ENCODE results near the gene PRPF38B. TPM values are rescaled to one million over a fixed set of nuclear protein-coding genes. Genes with fewer than 3 reads are reported as not detected.
A peak's percentile ranks its signal among the peaks of the same experiment; 100 is the strongest.

Gene PRPF38B
- total and polyA plus RNA-seq, 4 experiments from 2014 or later = 11.9 to 126 (median 80.1) TPM

- H3K36me3 ChIP-seq (ENCODE audit: insufficient read depth, low read length) = no peaks in the 10 kb centered on the region
- no peak overlapping the region for H3K4me3 ChIP-seq (ENCODE audit: low read length in 2 of 2)
- no peaks in the 10 kb centered on the region for H3K4me1 ChIP-seq (ENCODE audit: insufficient read depth, low read length)
- CTCF ChIA-PET (ENCODE audit: partially characterized antibody) = interaction anchor here (0.9 to 1.0 kb wide), 2 partner anchors 21 to 24 kb away, joined by 3 read pairs; partner anchors contain the start of gene PRPF38B
- no peak overlapping the region for H3K27ac ChIP-seq (ENCODE audit: low read depth, low read length)
- H3K27me3 Mint-ChIP-seq = peaks cover 2 to 4% of the 10 kb centered on the region in 2 donors
- H3K36me3 Mint-ChIP-seq = no peaks in the 10 kb centered on the region
- no peaks in the 10 kb centered on the region for H3K27me3 ChIP-seq (ENCODE audit: insufficient read depth, low read length)
- H3K9me3 Mint-ChIP-seq = peaks cover 0 to 1% (median 0%) of the 10 kb centered on the region in 8 donors
- no peak overlapping the region for H3K4me3 Mint-ChIP-seq
- DNase-seq = no peak
- H3K27ac Mint-ChIP-seq = no peak overlapping the region
- no peaks in the 10 kb centered on the region for H3K4me1 Mint-ChIP-seq
- POLR2A ChIA-PET (ENCODE audit: partially characterized antibody) = no interaction called here
- intact Hi-C loops (cut with micrococcal nuclease) = no loop called here
- H3K9me3 ChIP-seq (ENCODE audit: control insufficient read depth in 1 of 2, low read length in 2 of 2) = no peaks in the 10 kb centered on the region
Measured at GRCh38 chr1:108716437-108717230, 24.5 kb downstream of the PRPF38B start.

DNA sequence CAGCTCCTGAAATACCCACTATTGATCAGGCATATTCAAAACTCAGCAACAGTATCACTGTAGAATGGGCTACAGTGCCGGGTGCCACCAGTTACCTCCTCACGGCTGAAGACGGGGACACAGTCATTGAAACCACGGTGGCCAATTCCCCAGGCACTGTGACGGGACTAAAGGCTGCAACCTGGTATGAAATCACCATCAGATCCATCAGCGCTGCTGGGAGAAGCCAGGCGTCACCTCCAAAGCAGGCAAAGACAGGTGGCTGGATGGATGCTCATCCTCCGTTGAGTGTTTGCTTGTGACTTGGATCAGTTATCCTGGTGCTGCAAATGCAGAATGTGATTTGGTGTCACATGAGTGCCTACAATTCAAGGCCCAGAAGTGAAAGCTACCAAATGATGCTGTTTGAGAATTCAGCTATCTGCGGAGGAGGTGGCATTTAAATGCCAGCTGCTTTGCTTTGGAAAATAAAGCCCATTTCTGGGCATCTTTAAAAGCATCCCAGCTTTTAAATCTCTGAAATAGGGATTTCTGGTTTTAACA, 25.7 kb downstream of the PRPF38B start:
- Histone ChIP-seq H3K36me3 (ENCODE audit: insufficient read depth, low read length) (no peaks in the 10 kb centered on the region), H3K4me1 (ENCODE audit: insufficient read depth, low read length) (no peaks in the 10 kb centered on the region), H3K27me3 (ENCODE audit: insufficient read depth, low read length) (no peaks in the 10 kb centered on the region), H3K27ac (ENCODE audit: low read depth, low read length) (no peak overlapping the region), H3K9me3 (ENCODE audit: control insufficient read depth in 1 of 2, low read length in 2 of 2) (no peaks in the 10 kb centered on the region), H3K4me3 (ENCODE audit: low read length in 2 of 2) (no peak overlapping the region)
- peaks cover 2 to 4% of the 10 kb centered on the region in 2 donors for H3K27me3 Mint-ChIP-seq
- ChIA-PET POLR2A (ENCODE audit: partially characterized antibody) (interaction anchor here (0.8 kb wide), 1 partner anchor 10 kb away, joined by 4 read pairs; no protein-coding TSS in a partner anchor), CTCF (ENCODE audit: partially characterized antibody) (interaction anchor here (1.9 kb wide), 1 partner anchor 25 kb away, joined by 4 read pairs; the partner anchor contains the start of gene PRPF38B)
- H3K27ac Mint-ChIP-seq = no peak overlapping the region
- H3K4me1 Mint-ChIP-seq = no peaks in the 10 kb centered on the region
- no peak overlapping the region for H3K4me3 Mint-ChIP-seq
- DNase-seq = no peak
- H3K9me3 Mint-ChIP-seq = peaks cover 0 to 1% (median 0%) of the 10 kb centered on the region in 8 donors
- no peaks in the 10 kb centered on the region for H3K36me3 Mint-ChIP-seq
- intact Hi-C loops (cut with micrococcal nuclease) = no loop called here

- H3K27me3 Mint-ChIP-seq = peaks cover 2 to 4% of the 10 kb centered on the region in 2 donors
- no peaks in the 10 kb centered on the region for H3K4me1 Mint-ChIP-seq
Measured at GRCh38 chr1:108718927-108719655, 27.0 kb downstream of the PRPF38B start.

GRCh38 chr1:108719656-108720435, 27.7 kb downstream of the PRPF38B start:
- Mint-ChIP-seq H3K9me3 (peaks cover 0 to 1% (median 0%) of the 10 kb centered on the region in 8 donors), H3K27ac (no peak overlapping the region), H3K36me3 (no peaks in the 10 kb centered on the region), H3K27me3 (peaks cover 2 to 4% of the 10 kb centered on the region in 2 donors), H3K4me1 (no peaks in the 10 kb centered on the region), H3K4me3 (no peak overlapping the region)
- POLR2A ChIA-PET (ENCODE audit: partially characterized antibody) = no interaction called here
- Histone ChIP-seq H3K4me1 (ENCODE audit: insufficient read depth, low read length) (no peaks in the 10 kb centered on the region), H3K9me3 (ENCODE audit: control insufficient read depth in 1 of 2, low read length in 2 of 2) (no peaks in the 10 kb centered on the region), H3K36me3 (ENCODE audit: insufficient read depth, low read length) (no peaks in the 10 kb centered on the region), H3K4me3 (ENCODE audit: low read length in 2 of 2) (no peak overlapping the region), H3K27me3 (ENCODE audit: insufficient read depth, low read length) (no peaks in the 10 kb centered on the region), H3K27ac (ENCODE audit: low read depth, low read length) (no peak overlapping the region)
- intact Hi-C loops (cut with micrococcal nuclease) = no loop called here
- CTCF ChIA-PET (ENCODE audit: partially characterized antibody) = interaction anchor here (1.0 kb wide), 1 partner anchor 179 kb away, joined by 4 read pairs; no protein-coding TSS in a partner anchor
- no peak for DNase-seq

More at GRCh38 chr1:108718927-108719655, 27.0 kb downstream of the PRPF38B start:
- Mint-ChIP-seq H3K27ac (no peak overlapping the region), H3K4me3 (no peak overlapping the region), H3K9me3 (peaks cover 0 to 1% (median 0%) of the 10 kb centered on the region in 8 donors), H3K36me3 (no peaks in the 10 kb centered on the region)
- intact Hi-C loops (cut with micrococcal nuclease) = no loop called here
- Histone ChIP-seq H3K27me3 (ENCODE audit: insufficient read depth, low read length) (no peaks in the 10 kb centered on the region), H3K4me3 (ENCODE audit: low read length in 2 of 2) (no peak overlapping the region), H3K36me3 (ENCODE audit: insufficient read depth, low read length) (no peaks in the 10 kb centered on the region), H3K27ac (ENCODE audit: low read depth, low read length) (no peak overlapping the region), H3K4me1 (ENCODE audit: insufficient read depth, low read length) (no peaks in the 10 kb centered on the region), H3K9me3 (ENCODE audit: control insufficient read depth in 1 of 2, low read length in 2 of 2) (no peaks in the 10 kb centered on the region)
- ChIA-PET POLR2A (ENCODE audit: partially characterized antibody) (no interaction called here), CTCF (ENCODE audit: partially characterized antibody) (interaction anchor here (1.0 to 1.9 kb wide), 4 partner anchors 10 to 180 kb away, joined by 3 to 4 read pairs (median 4); partner anchors contain the start of gene PRPF38B)
- DNase-seq = no peak

GRCh38 chr1:108722292-108722691, 30.2 kb downstream of the PRPF38B start:
- H3K27me3 ChIP-seq (ENCODE audit: insufficient read depth, low read length) = no peaks in the 10 kb centered on the region
- H3K36me3 ChIP-seq (ENCODE audit: insufficient read depth, low read length) = no peaks in the 10 kb centered on the region
- ChIA-PET POLR2A (ENCODE audit: partially characterized antibody) (no interaction called here), CTCF (ENCODE audit: partially characterized antibody) (no interaction called here)
- Mint-ChIP-seq H3K4me3 (peak overlapping the region in 1 of 8 donors; percentile 46), H3K27me3 (peaks cover 1 to 3% of the 10 kb centered on the region in 2 donors), H3K4me1 (no peaks in the 10 kb centered on the region), H3K36me3 (no peaks in the 10 kb centered on the region), H3K27ac (peak overlapping the region in 2 of 7 donors; percentile 31 to 72), H3K9me3 (no peaks in the 10 kb centered on the region)
- no peak overlapping the region for H3K27ac ChIP-seq (ENCODE audit: low read depth, low read length)
- no peak overlapping the region for H3K4me3 ChIP-seq (ENCODE audit: low read length in 2 of 2)
- H3K9me3 ChIP-seq (ENCODE audit: control insufficient read depth in 1 of 2, low read length in 2 of 2) = no peaks in the 10 kb centered on the region
- no peak for DNase-seq
- no peaks in the 10 kb centered on the region for H3K4me1 ChIP-seq (ENCODE audit: insufficient read depth, low read length)
- intact Hi-C loops (cut with micrococcal nuclease) = no loop called here

DNA sequence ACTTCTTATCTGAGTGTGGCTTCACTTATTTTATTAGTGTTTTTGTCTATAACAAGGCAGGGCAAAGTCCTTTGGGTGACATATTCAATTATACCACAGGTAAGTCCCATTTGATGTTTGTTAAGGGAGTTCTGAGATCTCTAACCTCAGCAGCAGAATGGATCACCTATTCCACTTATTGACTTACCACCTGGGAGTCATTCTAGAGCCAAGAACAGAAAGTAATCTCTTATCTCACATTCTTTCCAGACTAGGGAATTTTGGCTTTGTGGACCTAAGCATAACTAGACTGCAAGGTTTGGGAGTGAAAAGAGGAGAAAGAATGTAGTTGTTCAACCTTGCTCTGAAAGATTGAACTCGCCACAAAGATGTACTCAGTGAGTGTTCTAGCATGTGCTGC, 33.8 kb downstream of the PRPF38B start:
- ChIA-PET POLR2A (ENCODE audit: partially characterized antibody) (no interaction called here), CTCF (ENCODE audit: partially characterized antibody) (no interaction called here)
- no peak for DNase-seq
- H3K4me3 Mint-ChIP-seq = no peak overlapping the region
- H3K9me3 ChIP-seq (ENCODE audit: control insufficient read depth in 1 of 2, low read length in 2 of 2) = no peaks in the 10 kb centered on the region
- H3K27me3 ChIP-seq (ENCODE audit: insufficient read depth, low read length) = no peaks in the 10 kb centered on the region
- H3K27ac ChIP-seq (ENCODE audit: low read depth, low read length) = no peak overlapping the region
- H3K27ac Mint-ChIP-seq = no peak overlapping the region
- intact Hi-C loops (cut with micrococcal nuclease) = no loop called here
- peaks cover 7 to 8% of the 10 kb centered on the region in 2 donors for H3K27me3 Mint-ChIP-seq
- no peak overlapping the region for H3K4me3 ChIP-seq (ENCODE audit: low read length in 2 of 2)
- H3K4me1 Mint-ChIP-seq = no peaks in the 10 kb centered on the region
- no peaks in the 10 kb centered on the region for H3K9me3 Mint-ChIP-seq
- H3K36me3 ChIP-seq (ENCODE audit: insufficient read depth, low read length) = no peaks in the 10 kb centered on the region
- H3K4me1 ChIP-seq (ENCODE audit: insufficient read depth, low read length) = no peaks in the 10 kb centered on the region
- no peaks in the 10 kb centered on the region for H3K36me3 Mint-ChIP-seq

Measured in CD4-positive, alpha-beta memory T cell (primary cell).